Myocyte (in vitro differentiated cells): ENCODE measurements around the gene SPTBN5. TPM values are rescaled to one million over a fixed set of nuclear protein-coding genes. Genes with fewer than 3 reads are reported as not detected.
"Not testable (repeated sequence)": the region's sequence is repeated elsewhere in the genome, so short reads cannot be mapped to it uniquely, and the experiment has no call there.

Experiments
- DNase-seq: peaks from one replicate; pipeline ENCODE4 v3.0.0-alpha.2; 2012; ENCODE audit warnings: low read depth
- total RNA-seq: library from RNA; depleted of rRNA; stranded (reverse); fragments of >200 nt; gene quantifications from 2 replicates; pipeline ENCODE4 v1.2.3, GENCODE V29; 2014

The SPTBN5 gene
- total RNA-seq, 1 donor from 2014 or later: 0.45 TPM

DNA sequence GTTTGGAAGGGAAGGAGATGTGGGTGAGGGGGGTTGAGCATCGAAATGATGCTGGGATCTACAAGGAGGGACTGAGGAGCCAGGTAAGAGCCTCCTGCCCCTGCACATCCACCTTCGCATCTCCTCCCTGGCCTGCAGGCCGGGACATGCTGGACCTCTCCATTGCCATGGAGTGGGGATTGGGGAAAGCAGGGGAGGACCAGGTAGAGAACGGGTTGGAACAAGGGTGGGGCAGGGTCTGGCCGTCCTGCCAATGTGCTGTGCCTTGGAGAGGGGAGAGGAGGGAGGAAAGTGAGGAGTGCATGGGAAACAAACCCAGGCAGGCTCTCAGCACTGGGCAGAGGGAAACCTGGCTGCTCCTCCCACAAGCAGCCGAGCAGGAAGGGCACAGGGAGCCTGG, 44.6 kb downstream of the SPTBN5 start:
- no peak for DNase-seq

DNA sequence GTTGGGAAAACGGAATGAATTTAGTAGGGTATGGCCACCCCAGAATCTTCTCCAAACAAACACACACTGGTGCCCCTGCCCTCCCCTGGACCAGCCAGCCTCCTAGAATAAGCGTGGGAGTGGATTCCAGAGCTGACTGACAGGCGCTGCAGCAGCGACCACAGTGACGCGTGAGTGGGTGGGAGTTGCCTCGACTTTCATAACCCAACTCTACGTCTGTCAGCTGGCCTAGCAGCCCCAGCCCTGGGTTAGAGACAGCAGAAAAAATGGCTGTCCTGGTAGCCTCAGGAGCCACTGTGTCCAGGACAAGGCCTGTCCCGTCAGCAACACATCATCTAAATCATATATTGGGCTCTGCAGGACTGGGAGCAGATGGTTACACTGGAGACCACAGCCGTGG, 45.2 kb downstream of the SPTBN5 start:
- DNase-seq: no peak

DNA sequence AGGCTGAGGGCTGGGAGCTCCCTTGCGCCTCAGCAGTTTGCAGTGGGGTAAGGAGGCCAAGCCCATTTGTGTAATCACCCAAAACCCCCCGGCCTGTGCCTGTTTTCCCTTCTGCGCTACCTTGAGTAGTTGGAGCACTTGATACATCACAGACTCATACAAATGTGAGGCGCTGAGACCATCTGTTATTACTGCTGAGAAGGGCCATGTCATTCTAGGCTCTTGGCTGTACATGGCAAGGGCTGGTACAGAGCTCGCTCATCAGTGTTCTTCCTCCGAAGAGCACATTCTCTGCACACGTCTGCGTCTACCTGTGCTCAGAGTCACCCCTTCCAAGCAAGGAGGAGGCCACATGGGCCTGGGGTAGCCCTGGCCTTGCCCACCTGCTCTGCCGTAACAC, 45.9 kb downstream of the SPTBN5 start:
- no peak for DNase-seq

DNA sequence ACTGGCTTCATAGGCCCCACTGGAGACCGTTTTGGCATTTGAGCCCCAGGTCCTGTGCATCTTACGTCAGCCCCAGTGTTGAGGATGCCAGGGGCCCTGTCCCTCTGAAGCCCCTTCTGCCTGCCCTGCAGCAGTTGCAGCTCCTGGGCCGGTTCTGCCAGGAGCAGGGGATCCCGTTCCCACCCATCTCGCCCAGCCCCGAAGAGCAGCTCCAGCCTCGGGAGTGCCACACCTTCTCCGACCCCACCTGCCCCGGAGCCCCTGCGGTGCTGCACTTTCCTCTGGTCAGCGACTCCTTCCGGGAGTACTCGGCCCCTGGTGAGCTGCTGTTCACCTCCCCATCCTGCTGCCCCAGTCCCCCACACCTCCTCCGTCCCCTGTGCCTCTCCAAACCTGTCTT, 46.6 kb downstream of the SPTBN5 start:
- no peak for DNase-seq

DNA sequence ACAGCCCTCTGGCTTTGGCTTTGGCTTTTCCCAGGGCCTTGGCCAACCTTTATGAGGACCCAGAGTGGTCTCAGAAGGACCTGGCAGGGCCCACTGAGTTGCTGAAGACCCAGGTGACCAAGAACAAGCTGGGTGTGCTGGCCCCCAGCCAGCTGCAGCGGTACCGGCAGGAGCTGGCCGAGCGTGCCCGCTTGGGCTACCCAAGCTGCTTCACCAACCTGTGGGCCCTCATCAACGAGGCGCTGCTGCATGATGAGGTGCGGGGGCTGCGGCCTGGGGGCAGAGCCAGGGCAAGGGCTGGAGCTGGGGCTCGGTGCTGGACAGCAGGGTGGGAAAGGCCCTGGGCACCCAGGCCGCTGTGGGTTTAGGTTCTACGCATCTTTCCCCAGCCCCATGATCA, 49.0 kb downstream of the SPTBN5 start:
- DNase-seq: no peak

DNA sequence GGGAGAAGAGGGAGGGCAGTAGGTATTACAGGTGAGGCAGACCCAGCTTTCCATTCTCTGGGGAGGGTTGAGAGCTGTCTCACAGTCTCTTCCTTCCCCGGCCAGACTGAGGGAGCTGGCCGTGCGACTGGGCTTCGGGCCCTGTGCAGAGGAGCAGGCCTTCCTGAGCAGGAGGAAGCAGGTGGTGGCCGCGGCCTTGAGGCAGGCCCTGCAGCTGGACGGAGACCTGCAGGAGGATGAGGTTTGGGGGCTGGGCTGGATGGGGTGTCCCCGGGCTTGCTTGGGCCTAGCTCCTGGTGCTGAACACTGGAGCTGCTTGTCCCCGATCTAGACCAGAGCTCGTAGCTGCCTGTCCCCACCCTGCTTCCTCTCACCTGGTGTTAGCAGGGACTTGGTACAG, 50.3 kb downstream of the SPTBN5 start:
- DNase-seq: no peak

DNA sequence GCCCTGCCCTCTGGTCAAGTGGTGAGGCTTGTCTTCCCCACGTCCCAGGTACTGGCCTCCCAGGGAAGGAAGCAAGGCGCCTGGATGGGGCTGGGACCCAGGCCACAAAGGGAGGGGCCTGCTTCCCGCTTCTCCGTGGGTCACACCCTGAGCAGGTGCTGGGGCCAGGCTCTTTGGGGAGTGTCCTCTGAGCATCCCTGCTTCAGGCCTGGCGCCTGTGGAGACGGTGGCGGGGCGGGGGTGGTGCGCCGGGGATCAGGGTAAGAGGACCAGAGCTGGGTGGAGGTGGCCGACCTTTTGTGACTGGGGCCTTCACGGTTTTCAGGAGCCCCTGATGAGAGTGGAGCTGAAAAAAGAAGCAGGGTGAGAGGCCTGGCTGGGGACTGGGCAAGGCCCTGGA, 51.6 kb downstream of the SPTBN5 start:
- DNase-seq: no peak

DNA sequence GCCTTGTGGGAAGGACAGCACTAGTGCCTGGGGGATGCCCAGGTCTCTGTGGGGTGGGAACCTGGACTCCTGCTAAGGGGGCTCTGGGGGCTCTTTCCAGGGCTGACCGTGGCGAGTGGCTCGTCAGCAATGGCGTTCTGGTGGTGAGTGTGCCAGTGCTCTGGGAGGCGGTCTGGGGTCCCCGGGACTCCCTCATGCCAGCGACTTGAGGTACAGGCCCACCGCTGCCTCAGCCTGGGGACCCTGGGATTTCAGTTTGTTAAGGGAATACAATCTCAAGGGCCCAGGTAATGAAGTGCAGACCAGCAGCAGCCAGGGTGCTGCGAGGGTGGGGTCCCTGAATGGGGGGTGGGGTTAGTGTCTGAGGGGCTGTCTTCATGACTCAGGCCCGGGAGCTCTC, 52.7 kb downstream of the SPTBN5 start:
- no peak for DNase-seq

DNA sequence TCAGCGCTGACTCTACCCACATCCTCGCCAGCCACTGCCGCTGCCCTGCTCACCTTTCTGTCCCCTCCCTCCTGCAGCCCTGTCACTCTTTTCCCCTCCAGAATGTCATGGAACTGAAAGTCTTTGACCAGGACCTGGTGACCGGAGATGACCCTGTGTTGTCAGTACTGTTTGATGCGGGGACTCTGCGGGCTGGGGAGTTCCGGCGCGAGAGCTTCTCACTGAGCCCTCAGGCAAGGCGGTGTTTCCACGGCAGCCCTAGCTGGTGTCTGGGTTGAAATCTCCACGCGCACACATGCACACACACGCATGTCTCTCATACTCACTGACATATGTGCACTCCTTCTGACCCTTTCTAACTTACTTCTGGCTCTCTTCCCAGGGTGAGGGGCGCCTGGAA, 53.2 kb downstream of the SPTBN5 start:
- DNase-seq: no peak

DNA sequence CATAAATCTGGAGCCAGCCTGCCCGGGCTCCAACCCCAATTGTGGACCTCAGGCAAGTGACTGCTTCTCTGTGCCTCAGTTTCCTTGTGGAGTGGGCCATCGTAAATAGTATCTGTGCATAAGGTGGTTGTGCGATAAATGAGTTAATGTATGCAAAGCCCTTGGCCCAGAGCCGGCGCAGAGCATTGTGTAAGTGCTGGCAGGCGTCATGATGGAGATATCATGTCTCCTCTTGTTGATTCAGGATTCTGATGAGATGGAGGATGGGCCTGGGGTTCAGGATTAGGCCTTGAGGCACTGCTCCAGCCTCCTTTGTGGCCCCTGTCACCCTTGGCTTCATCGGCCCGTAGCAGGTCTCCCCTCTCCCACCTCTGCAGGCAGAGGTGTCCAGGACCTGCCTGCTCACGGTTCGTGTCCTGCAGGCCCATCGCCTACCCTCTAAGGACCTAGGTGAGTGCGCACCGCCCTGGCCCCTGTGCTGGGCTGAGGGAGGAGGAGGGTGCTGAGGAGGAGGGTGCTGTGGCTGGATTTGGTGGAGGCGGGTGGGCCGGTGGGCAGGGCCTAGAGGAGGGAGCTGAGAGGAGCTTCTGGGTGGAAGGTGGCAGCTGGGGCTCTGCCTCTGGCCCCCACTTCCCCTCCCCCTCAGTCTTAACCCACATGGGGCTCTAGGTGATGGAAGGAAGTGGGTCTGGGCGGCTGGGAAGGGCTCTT, 53.9 kb downstream of the SPTBN5 start:
- no peak for DNase-seq

DNA sequence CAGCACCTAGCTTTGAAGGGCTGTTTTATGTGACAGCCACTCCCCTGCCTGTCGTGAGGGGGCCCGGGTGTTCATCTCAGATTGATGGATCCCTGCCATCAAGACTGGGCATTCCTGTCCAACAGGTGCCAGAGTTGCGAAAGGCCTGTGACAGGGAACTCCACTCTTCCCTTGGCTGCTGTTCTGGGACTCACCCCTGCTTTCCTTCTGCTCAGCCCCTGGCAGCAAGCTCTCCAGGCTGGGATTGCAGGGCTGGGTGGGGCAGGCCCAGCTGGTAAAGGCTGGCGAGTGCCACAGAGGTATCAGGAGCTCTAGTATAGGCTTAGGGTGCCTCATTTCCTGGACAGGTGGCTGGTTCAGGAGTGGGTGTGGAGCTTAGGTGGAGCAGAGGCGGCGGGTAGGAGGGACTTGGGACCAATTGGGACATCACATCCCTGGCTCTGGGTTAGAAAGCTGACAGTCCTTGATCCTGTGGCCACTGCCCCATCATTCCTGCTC, 55.4 kb downstream of the SPTBN5 start, which contains the start of gene PLA2G4B:
PLA2G4B (plus strand) TSS at position 448 of the 498 bp plus-strand sequence. CDS start 67 bp downstream, outside the sequence.
- peak; percentile 91 for DNase-seq

DNA sequence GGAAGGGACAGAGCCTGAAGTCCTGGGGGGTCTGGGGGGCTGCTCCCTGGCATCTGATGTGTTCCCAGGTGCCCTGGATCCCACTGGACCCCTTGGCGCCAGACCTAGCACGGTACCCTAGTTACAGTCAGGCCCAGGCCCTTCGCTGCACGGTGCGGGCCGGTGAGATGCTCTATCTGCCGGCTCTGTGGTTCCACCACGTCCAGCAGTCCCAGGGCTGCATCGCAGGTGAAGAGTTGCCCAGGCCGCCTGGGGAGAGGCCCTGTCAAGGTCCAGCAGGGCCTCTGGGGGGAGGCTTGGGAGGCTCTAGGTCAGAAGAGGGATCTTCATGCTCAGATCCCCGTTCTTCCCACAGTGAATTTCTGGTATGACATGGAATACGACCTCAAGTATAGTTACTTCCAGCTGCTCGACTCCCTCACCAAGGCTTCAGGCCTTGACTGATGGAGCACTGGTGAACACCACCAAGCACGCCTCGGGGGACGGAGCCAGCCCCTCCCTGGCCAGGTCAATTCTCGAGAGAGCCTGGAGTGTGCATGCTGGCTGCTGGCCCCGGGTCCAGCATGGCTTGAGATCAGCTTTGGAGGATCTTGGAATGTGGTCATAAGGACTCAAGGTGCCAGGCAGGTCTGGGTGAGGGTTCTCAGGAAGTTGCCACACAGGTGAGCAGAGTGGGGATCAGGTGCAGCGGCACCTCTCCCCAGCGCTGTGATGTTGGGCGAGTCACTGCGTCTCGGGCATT, 57.0 kb downstream of the SPTBN5 start:
- peak; percentile 26 for DNase-seq

DNA sequence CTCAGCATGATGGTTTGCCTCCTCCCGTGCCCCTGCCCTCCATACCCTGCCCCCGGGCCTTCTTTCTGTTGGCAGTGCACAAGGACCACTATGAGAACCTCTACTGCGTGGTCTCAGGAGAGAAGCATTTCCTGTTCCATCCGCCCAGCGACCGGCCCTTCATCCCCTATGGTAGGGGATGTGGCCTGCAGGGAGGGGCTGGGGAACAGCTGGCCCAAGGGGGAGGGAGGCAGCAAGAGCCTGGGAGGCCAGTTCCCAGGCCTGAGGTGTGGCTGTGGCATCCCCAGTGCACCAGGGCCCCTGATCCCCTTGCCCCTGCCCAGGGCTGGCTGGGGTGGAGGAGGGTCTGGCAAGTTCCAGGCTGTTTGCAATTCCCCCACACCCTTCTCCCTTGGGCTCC, 57.8 kb downstream of the SPTBN5 start:
- DNase-seq: peak; percentile 51

DNA sequence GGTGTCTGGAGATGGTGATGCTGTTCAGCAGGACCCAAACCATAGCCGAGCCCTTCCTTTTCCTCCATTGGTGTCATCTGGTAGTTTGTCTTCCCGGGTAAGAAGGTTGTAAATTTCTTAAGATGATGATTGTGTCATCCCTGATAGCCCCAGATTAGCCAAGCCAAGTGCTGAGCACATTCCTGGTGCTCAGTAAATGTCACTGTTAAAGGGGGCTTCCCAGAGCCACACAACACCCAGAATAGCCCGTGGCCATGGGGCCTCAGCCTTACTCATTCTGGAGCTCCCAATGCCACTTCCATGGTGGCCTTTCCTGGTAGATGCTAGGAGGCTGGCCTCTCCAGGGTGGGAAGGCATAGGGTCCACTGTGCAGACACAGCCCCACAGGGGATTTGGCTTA, 59.8 kb downstream of the SPTBN5 start:
- DNase-seq: no peak

DNA sequence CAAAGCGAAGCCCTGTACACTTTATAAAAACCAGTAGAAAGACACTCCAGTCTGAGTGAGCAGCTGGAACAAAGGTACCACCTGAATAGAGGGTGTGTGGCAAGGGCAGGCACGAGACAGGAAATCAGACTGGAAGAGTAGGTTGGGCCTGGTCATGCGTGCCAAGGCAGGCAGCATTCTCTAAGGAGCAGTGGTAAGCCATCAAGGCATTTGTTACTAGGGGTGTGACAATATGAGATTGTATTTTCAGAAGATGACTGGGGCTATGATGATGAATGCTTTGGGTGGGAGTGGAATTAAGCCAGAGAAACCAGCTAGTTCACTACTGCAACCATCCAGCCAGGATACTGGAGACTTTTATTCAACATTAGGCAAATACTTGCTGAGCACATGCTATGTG, 61.0 kb downstream of the SPTBN5 start:
- DNase-seq: peak; percentile 86

DNA sequence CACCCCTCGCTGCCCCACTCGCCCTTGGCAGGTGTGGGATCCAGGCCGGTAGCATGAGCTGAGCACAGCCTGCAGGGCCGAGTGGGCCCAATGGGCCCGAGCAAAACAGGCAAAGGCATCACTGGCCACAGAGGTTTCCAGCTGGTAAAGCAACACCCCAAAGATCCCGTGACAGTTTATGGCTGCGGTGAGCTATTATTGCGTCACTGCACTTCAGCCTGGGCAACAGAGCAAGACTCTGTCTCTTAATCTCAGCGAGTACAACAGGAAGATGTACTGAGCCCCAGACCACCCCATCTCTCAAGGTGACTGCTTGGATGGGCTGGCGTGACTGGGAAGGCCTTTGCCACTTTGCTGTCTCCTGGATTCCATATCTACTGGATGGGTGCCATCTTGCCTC, 61.6 kb downstream of the SPTBN5 start:
- DNase-seq: no peak

DNA sequence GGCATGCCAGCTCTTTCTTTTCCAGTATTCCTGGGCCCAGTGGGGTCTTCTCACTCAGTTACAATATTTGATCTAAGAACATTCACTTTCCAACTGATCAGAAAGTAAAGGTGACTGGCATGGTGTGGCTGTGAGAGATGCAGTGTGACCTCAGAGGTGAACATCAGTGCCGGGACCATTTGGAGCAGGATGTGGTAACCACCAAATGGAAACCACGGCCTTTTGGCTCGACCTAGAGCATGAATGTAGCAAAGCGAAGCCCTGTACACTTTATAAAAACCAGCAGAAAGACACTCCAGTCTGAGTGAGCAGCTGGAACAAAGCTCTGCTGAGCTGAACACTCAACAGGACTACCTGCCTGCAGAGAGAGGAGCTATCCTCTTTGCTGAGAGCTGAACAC, 62.6 kb downstream of the SPTBN5 start:
- DNase-seq: not testable (repeated sequence)

DNA sequence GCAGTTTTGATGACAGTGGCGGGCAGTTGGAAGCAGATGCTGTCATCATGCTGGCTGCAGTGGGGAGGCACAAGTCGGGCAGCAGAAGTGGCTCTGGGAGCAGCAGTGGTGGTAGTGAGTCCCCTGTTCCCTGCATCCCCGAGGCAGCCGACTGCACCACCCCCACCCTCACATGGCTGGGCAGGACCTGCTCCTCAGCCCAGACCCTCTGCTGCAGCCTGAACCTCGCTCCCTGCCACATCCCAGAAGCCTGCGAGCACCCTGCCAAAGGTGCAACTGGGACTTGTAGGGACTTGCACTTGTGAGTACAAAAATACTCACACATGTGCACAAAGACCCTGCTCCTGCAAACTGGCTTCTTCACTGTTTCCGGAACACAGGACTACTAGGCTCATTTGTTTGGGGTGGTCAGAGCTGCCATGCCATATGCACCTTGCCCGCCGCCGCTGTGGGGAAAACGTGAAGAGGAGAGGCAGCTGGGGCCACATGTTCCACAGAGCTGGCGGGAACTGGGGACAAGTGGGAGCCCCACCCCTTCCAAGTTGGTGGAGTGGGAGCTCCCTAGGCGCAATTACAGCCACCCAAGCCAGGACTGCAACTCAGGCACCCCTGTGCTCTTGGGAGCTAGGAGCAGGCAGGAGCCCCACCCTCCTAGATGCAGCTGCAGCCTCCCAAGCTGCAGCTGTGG, 63.8 kb downstream of the SPTBN5 start:
- DNase-seq: no peak

DNA sequence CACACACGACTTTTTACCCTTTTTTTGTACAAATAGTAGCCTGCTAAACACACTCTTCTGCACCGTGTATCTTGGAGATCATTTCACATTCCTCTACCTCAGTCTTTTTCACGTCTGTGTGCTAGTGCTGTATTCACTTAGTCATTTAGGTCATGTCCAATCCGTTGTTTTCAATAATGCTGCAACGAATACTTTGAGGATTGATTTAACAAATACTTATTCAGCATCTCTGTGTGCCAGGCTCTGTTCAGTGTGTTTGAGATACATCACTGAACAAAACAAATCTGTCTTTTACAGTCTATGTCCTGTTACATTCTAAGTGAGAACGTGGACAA, 65.1 kb downstream of the SPTBN5 start:
- no peak for DNase-seq

DNA sequence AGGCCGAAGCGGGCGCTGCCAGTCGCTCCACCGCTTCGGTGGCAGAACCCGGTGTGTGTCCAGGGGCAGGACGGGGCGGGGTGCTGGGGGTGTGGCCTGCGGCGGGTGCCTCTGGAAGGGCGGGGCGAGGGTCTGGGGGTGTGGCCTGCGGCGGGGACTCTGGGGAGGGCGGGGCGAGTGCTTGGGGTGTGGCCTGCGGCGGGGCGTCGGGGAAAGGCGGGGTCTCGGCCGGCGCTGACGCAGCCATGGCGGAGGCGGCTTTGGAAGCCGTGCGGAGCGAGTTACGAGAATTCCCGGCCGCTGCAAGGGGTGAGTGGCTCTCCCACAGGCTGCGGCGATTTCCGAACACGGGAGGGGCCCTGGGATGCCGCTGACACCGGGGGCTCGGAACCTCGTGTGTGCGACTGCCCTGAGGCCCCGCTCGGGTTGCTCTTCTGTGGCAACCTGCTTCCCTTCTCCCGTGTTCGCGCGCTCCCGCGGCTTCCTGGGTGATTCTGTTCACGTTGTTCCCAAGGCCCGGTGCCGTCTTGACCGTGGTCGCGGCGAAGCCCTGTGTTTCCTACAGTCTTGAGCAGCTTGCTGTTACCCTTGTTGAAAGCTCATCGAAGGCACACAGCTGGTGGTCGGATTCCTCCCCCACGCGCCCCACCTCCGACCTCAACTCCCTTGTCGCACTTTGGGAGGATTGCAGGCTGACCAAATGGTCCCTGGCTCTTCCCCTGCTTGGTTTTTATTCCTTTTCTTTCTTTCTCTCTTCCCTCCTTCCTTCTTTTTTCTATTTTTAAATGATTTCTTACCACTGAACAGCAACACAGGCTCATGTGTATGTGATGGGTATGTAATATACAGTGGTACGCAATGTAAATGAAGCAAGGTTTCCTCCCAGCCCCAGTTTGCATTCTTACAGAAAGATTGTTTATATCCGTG, 65.7 kb downstream of the SPTBN5 start, which contains the start of gene JMJD7:
JMJD7 (plus strand) TSS at position 213 of the 927 bp plus-strand sequence; CDS start at position 246, 33 bp downstream.
- DNase-seq: peak; percentile 90

DNA sequence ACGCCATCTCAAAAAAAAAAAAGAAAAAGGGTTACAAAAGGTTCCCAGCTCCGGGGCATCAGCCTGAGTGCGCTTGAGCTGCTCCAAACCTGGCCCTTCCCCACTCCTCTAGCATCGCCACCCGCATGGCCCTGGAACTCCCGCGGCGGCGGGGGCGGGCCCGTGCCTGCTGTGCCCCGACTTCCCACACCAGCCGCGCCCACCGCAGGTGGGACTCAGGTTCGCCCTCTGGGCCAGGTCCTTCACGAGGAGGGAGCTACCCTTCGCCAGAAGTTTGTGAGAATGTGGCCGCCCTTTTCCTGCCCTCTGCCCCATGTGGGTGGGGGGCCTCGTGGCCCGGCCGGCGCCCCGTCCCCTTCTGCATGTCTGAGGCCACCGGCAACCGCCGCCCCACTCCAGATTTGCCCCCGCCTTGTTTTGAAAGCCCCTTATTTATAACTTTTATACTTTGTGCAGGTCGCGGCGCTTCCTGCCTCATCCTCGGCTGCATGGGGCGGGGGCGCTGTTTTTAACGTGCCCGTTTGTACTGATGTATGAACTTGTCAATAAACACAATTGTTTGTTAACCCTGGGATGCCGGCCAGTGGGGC, 66.5 kb downstream of the SPTBN5 start:
- no peak for DNase-seq
